GM19467 (cell line): ENCODE measurements around the gene EAF1.
"Not testable (repeated sequence)": the region's sequence is repeated elsewhere in the genome, so short reads cannot be mapped to it uniquely, and the experiment has no call there.

Experiments
- ATAC-seq: cut with Tn5 transposase; IDR thresholded peaks from one replicate; pipeline ENCODE4 v1.9.1; 2021; ENCODE audit warnings: mild to moderate bottlenecking, moderate library complexity; ENCODE audit not compliant: unreplicated experiment

EAF1 gene

GRCh38 chr3:15477951-15478639 lies 50.7 kb downstream of the EAF1 start:
- ATAC-seq: no peak

- ATAC-seq: no peak
Observed at GRCh38 chr3:15478640-15478979, 51.2 kb downstream of the EAF1 start.

GRCh38 chr3:15479400-15480224 lies 52.2 kb downstream of the EAF1 start:
- no peak for ATAC-seq

- not testable (repeated sequence) for ATAC-seq
Observed at GRCh38 chr3:15484551-15484950, 57.2 kb downstream of the EAF1 start.

GRCh38 chr3:15486020-15486419 lies 58.6 kb downstream of the EAF1 start:
- no peak for ATAC-seq

GRCh38 chr3:15486979-15487378 lies 59.6 kb downstream of the EAF1 start:
- ATAC-seq: no peak

- no peak for ATAC-seq
Observed at GRCh38 chr3:15488002-15488401, 60.6 kb downstream of the EAF1 start.

GRCh38 chr3:15490158-15490557 lies 62.8 kb downstream of the EAF1 start:
- ATAC-seq: no peak

GRCh38 chr3:15491143-15491542 lies 63.7 kb downstream of the EAF1 start:
- ATAC-seq: no peak
